ENCODE results near the gene IQCF6.
"Not testable (repeated sequence)": the region's sequence is repeated elsewhere in the genome, so short reads cannot be mapped to it uniquely, and the experiment has no call there.

IQCF6 gene

DNA sequence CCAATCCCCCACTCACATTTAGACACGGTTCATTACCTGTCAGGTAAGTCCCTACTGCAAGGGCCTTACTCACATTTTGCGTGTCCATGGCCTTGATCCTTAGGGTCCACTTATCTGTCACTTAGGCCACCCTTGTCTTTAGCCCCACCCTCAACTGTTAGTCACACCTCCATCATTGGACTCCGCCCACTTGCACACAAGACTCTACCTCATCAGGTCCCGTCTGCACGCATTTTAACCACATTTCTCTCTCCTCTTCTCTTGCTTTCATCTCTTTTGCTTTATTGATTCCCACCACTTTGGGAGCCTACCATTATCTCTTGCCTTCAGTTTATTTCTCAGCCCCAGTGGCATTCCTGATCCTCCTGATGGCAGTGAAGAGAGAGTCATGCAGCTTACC is at the start of gene IQCF6:
IQCF6 (minus strand) TSS at position 101 of the 400 bp plus-strand sequence; CDS start at position 88, 13 bp downstream.
- no peak for FAIRE-seq

DNA sequence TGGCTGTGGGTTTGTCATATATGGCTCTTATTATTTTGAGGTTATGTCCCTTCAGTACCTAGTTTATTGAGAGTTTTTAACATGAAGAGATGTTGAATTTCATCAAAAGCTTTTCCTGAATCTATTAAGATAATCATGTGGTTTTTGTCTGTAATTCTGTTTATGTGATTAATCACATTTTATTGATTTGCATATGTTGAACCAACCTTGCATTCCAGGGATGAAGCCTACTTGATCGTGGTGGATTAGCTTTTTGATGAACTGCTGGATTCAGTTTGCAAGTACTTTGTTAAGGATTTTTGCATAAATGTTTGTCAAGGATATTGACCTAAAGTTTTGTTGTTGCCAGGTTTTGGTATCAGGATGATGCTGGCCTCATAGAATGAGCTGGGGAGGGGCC is 49.3 kb upstream of the IQCF6 start:
- FAIRE-seq: no peak

DNA sequence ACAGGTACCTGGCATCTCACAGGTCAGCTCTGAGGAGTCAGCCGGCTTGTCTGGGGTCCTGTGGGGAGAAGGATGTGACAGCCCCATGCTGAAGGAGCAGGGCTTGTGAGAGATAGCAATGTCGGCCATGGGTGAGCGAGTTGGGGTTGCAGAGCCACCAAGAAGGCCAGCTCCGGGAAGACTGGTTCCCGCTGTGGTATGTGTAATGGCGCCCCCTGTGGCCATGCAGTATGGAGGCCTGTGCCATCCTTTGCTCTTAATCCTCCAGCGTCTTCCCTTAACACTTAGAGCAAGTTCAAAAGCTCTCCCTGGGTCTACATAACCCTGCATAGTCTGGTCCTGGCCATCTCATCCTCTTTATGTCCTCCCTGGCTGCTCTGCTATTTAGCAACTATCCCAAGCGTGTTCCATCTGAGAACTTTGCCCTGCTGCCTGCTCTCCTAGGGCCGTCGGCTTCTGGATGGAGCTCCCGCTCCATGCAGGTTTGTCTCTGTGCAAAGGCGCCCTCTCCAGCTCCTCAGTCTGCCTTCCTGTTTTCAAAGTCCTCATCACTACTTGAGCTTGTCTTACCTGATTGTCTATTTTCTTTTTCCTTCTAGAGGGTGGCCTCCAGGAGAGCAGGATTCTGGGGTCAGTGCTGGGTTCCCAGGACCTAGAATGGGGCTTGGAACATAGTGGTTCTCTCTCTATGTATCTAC is 40.8 kb upstream of the IQCF6 start:
- no peak for FAIRE-seq

DNA sequence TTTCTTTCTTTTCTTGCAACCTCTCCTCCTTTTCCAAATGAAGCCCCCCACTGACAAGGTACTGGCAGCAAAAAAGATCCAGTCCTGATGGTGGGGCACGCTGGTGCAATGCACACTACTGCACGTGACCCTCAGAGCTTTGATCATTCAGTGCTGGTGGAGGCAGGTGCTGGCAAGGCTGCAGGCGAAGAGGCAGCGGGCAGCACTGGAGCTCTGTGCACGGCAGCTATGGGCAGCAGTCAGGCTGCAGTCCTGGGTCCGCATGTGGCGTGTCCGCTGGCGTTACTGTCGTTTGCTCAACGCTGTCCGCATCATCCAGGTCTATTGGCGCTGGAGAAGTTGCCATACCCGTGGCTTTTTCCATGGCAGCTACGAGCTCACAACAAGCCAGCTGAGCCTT is 40.1 kb upstream of the IQCF6 start:
- FAIRE-seq: no peak

DNA sequence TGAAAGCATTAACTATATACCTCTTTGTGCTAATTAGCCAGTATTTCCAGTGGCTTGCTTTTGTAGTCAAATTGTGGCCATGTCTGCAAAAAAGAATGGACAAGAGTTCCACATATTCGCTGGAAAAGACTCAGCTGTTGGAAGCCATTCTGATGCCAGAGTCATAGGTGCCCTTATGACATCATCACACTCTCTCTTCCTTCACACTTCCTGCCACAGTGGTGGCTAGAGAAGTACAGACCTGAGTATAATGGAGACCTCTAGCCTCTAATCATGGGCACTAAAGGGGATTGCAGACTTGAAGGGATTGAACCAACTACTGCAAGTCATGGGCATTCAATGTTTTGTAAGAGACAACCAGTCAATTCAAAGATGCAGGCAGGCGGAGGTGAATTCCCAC is 38.3 kb upstream of the IQCF6 start:
- FAIRE-seq: no peak

DNA sequence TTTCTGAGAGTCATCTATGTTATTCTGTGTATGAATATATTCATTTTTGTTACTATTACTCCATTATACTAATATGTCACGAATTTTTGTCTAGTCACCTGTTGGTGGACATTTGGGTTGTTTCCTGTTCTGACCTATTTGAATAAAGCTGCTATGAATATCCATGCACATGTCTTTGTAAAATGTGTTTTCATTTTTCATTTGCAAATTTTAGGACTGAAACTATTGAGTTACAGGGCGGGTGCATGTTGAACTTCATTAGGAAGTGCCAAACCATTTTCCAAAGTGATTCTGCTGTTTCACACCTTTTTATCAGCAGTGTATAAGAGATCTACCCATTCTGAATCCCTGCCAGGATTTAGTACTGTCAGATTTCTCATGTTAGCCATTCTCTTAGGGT is 37.7 kb upstream of the IQCF6 start:
- FAIRE-seq: no peak

DNA sequence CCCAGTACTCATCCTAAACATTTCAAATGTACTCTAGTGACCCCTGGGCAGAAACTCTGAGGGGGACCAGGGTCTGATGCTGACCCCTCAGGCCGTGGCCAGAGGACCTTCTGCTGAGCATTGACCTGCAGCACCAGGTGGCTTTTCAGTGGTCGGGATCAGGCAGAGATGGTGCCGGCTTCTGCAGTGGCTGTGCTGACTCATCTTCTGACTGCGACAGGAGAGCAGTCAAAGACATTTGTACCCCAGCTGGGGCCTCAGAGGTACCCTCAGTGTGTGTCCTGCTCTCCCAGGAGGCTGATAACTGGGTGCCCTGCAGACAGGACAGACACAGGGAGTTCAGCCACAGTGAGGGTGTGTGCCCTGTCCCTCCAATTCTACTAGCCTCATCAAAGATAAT is 36.6 kb upstream of the IQCF6 start:
- FAIRE-seq: no peak

DNA sequence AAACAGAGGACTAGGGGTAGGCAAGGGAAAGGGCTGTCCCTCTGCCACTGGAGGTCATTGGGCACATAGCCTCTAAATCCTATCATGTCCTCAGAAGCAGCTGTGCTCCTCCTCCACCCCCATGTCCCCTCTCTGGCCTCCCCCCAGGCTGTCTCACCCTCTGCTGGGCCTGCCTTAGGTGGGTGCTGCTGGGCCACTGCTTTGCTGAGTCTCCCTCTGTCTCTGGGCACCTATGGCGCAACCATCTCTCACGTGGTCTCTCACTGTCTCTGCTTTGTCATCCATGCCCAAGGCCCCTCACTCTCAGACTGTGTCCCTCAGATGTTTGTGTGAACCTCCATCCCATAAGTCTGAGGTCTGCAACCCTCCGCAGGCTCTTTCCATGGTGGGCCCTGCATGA is 35.0 kb upstream of the IQCF6 start:
- FAIRE-seq: no peak

DNA sequence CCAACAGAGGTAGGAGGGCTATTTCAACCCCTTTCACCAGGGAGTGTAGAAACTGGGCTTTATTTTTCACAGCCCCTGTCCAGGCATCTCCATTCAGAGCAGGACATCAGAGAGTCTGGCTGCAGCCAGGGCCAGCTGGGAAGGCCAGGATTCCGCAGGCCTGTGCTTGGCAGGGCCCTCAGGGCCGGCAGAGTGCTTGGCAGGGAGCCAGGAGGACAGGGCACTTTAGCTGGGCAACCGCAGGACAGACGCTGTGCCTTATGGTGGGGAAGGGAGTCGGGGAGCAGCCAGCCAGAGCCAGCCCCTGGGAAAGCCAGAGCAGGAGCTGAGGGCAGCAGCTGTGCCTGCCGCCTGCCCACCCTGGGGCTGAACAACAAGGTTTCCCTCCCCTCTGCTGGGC is 34.5 kb upstream of the IQCF6 start:
- FAIRE-seq: no peak

DNA sequence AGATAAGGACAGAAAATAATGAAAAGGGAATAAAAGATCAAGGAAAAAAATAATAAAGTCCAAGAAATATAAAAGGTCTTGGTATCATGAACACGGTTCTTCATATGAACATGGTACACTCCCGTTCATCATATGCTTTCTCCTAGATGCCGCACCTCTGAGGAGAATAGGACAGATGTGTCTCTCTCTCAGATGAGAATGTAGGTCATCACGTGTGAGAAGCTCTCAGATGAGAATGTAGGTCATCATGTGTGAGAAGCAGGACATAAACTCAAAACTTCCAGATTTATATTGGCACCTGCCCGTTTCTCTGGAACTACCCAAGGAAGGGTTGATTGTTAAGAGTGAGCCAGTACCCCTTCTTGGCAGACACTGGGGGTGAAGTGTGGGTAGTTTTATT is 29.9 kb upstream of the IQCF6 start:
- no peak for FAIRE-seq

DNA sequence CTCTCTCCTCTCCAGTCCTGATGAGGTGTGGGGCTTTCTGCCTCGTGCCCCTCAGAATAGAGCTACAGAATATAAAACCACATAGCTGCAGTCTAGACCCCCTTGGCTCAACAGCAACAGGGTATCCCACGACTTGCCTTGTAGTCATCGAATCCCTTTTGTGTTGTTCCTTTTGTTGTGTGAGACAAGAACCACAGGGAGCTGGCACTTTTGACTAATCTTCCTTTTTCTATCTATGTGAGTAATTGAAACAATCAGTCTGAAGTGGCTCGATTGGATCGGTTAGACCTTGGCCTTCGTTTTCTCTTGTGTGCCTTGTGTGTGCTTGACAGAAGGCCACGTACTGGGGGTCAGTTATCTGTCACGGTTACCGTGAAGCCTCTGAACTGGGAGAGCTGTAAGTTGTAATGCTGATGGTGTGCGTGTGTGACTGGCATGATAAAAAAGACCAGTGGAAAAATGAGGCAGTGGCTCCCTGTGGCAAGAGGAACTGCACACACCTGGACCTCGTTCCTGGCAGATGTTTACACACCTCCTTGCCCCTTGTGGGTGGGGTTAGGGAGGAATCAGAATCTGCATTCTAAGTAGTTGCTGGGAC is 23.2 kb upstream of the IQCF6 start:
- no peak for FAIRE-seq

DNA sequence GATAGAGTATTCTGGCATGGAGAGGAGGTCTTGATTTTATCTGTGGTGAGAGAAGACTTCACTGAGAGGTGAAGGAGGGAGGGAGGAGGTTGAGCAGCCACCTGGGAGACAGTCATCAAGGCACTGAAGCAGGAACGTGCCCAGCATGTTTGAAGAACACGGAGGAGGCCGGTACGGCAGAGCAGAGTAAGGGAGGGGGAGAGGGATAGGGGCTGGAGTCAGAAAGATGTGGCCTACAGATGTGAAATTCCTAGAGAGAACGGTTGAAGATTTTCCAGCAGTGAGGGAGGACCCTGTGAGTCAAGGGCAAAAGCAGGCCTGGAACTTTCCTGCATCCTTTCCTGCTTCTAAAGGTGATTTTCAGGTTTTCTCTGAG is 21.7 kb upstream of the IQCF6 start:
- no peak for FAIRE-seq

DNA sequence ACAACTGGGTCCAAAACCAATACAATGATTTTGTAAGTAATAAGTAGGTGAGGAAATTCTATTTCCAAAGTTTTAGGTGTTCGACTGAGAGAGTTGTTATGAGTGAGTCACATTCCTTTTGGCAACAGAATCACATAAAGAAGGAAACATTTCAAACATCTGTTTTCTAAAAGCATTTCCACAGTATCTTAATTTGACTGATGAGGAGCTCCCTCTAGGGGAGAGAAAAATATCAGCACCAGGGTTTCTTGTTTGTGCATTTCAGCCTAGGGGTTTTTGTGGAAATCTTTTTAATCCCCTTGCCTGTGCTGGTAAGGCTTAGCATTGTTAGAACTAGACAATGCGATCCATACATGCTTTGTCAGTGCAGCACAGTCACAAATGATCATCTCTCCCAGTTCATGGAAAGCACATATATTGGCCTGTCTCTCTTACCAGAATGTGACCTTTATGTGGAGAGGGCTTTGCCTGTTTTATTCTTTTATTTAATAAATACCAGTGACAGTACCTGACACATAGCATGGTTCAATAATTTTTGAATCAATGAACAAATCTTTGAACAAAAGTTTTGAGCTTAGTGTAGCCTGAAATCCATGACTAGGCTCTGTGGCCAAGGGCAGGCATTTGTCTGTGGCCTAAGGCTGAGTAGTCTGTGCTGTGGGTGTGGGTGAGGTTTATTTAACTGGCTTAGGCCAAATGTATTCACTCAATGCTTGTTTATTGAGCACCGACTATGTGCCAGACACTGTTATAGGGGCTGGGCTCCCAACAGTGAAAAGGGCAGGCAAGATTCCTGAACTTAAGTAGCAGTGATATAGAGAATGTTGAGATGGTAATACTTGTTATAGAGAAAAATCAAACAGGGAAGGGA is 21.1 kb upstream of the IQCF6 start:
- peak; percentile 90 for FAIRE-seq

DNA sequence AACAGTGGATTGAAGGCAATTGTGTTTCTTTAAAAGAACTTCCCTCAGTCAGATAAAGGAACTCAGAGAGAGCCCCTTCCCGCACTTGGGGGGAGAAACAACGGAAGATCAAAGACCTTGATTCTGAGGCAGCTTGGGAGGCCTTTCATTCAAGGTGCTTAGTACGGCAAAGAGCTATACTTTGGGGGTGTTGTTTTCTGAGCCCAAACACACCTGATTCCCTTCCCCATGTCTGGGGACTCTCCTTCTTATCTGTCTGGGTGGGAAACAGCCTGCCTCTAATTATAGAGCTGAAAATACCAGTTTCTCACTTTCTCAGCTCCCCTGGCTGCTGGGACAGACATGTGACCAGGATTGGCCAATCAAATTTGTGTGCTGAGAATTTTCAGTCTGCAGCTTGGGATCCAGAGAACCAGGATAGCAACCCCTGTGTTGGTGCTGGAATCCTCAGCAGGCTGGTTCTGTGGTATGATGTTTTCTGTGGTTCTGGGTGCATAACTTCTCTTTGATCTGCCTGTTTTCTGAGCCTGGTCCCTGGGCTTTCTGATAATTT is 19.4 kb upstream of the IQCF6 start:
- FAIRE-seq: no peak

DNA sequence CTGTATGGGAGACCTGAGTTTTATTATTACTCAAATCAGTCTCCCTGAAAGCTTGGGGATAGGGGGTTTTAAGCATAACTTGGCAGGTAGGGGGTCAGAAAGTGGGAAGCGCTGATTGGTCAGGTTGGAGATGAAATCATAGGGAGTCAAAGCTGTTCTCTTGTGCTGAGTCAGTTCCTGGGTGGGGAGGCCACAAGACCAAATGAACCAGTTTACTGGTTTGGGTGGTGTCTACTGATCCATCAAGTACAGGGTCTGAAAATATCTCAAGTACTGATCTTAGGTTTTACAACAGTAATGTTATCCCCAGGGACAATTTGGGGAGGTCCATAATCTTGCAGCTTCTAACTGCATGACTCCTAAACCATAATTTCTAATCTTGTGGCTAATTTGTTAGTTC is 17.8 kb upstream of the IQCF6 start:
- no peak for FAIRE-seq

DNA sequence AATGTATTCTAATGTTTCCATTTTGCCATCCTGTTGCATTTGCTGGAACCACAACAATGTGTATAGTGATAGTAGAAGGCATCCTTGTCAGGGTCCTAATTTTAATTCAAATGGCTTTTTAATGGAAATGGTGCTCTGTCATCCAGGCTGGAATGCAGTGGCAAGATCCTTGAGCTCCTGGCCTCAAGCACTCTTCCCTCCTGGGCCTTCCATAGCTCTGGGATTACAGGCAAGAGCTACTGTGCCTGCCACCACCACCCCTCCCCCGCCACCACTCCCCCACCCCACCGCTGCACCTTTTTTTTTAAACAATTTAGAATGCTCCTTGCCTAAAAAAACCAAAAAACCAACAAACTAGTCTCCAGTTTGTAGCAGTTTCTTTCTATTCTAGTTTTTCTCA is 15.2 kb upstream of the IQCF6 start:
- no peak for FAIRE-seq

DNA sequence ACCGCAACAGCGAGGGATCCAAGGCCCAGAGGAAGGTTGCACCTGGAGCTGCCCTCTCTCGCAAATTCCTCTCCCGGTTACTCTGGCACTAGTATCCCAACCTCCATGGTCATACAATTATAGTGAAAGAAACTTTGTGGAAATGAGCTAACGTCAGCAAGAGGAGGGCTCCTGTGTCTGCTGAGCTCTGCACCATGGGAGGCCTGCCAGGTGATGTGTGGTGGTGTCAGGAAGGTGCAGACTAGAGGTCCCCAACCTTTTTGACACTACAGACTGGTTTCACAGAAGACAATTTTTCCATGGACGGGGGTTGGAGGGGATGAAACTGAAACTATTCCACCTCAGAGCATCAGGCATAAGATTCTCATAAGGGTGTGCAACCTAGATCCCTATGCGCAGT is 13.2 kb upstream of the IQCF6 start:
- no peak for FAIRE-seq

DNA sequence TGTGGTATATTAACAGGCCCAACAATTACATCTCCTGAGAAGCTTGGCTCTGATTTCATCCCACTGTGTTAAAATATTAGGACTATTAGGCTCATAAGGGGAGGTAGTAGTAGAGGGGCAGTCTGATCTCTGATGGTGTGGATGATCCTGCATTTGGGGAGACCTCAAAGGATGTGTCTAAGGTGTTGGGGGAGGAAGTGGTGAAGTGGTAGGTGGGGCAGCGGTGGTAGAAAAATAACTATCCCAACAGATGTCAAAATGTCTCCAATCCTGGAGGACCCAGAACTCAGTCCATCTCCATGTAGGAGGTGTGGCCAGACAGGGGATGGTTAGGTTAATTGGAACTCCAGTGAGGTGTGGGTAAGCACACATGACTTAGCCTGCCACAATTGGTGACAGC is 10.4 kb upstream of the IQCF6 start:
- no peak for FAIRE-seq

DNA sequence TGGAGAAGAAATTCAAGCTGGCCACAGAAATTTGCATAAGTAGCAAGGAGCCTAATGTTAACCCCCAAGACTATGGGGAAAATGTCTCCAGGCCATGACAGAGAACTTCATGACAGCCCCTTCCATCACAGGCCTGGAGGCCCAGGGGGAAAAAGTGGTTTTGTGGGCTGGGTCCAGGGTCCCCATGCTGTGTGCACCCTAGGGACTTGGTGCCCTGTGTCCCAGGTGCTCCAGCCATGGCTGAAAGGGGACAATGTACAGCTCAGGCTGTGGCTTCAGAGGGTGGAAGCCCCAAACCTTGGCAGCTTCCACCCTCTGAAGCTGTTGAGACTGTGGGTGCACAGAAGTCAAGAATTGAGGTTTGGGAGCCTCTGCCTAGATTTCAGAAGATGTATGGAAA is 8.5 kb upstream of the IQCF6 start:
- not testable (repeated sequence) for FAIRE-seq

DNA sequence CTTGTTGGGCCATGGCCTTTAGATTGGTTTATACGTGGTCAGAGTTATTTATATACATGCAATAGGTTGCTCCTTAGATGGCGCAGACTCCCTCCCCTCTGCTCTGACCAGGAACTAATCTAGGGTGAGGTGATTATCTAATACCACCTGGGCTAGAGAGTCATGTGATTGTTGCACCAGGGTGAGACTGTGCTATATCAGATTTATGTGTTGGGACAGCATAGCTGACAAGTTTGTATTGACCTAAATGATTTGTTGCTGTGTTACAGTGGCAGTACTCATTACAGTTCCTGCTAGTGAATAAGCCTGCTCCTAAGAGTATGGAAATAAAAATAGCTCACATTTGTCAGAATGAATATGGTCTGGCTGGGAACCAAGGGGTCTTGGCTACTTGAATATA is 7.2 kb upstream of the IQCF6 start:
- FAIRE-seq: no peak

DNA sequence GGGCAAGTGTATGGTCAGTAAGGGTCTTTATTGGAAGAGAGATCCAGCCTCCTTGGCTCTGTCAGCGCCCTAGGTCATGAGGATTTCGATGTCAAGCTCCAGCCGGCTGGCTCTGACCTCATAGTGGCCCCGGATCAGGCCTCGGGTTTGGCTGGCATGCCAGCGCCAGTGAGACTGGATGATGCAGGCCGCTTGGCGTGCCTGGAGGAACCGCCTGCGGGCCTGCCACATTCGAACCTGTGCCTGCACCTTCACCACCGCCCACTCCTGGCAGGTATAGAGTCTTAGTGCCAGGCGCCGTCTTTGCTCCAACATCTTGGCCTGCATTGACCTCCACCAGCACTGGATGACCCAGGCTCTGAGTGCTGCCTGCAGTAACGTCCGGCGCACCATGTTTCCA is 483 bp downstream of the IQCF6 start:
- no peak for FAIRE-seq

DNA sequence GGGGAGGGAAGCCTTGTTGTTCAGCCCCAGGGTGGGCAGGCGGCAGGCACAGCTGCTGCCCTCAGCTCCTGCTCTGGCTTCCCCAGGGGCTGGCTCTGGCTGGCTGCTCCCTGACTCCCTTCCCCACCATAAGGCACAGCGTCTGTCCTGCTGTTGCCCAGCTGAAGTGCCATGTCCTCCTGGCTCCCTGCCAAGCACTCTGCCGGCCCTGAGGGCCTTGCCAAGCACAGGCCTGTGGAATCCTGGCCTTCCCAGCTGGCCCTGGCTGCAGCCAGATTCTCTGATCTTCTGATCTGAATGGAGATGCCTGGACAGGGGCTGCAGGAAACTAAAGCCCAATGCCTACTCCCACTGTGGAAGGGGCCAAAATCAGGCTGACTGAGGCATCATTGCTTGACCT is 1.1 kb downstream of the IQCF6 start:
- FAIRE-seq: no peak

DNA sequence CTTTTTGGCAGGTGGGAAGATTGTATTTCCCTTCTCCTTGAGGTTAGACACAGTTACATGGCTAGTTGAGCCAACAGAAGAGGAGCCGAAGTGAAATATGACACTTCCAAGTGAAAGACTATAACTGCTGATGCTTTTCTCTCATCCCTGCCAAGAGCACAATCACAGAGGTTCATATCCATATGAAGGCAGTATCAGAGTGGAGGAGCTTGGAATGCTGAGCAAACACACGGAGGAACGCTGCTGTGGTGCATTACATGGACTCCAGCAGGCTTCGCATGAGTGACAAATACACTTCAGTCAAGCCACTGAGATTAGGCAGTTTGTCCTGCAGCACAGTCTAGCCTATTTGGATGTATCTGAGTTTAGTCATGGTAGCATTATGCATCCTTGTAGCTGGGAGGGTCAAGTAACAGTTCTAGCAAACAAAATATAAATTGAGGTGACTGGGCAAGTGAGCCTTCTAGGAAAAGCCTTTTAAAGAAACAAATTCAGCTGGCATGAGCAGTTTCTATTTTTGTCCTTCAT is 5.4 kb downstream of the IQCF6 start:
- FAIRE-seq: no peak

DNA sequence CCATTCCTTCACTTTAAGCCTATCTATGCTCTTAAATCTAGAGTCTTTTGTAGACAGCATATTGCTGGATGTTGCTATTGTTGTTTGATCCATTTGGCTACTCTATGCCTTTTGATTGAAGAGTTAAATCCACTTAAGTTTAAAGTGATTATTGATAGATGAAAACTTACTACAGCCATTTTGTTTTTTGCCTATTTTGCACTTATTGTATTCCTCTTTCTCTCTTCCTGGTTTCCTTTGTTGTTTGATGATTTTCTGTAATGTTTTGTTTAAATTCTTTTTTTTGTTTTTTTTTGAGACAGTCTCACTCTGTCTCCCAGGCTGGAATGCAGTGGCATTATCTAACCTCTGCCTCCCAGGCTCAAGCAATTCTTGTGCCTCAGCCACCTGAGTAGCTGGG is 19.8 kb downstream of the IQCF6 start:
- no peak for FAIRE-seq
